Thyroid gland (tissue), 4 donors: ENCODE data around the gene SIX2.

Experiments used
- CTCF ChIP-seq, 6 experiments: fragments of 200-600 bp in 3 of 6; fragments of 450-650 bp in 3 of 6; sonication (generic) in 3 of 6; IDR thresholded peaks; one replicate each; pipeline ENCODE4 v1.5.1; 2016 to 2019; ENCODE audit warnings: antibody characterized with exemption in 6 of 6, mild to moderate bottlenecking in 2 of 6, inconsistent platforms in 1 of 6, moderate library complexity in 1 of 6
- POLR2A ChIP-seq, 2 donors: fragments of 450-650 bp; IDR thresholded peaks; one replicate each; pipeline ENCODE4 v1.6.1; 2017; ENCODE audit warnings: antibody characterized with exemption in 2 of 2, mild to moderate bottlenecking in 2 of 2, moderate library complexity in 1 of 2

GRCh38 chr2:45044916-45045315, 35.7 kb upstream of the SIX2 start:
- no peak for TF ChIP-seq CTCF (IDR thresholded peaks at IDR 0.05)
- TF ChIP-seq POLR2A (IDR thresholded peaks at IDR 0.05) = no peak
